Measurements from ENCODE around the gene COA7. TPM values are rescaled to one million over a fixed set of nuclear protein-coding genes. Genes with fewer than 3 reads are reported as not detected.
"Not testable (repeated sequence)": the region's sequence is repeated elsewhere in the genome, so short reads cannot be mapped to it uniquely, and the experiment has no call there.

Gene COA7
- total RNA-seq, 1 donor, result 17.3 TPM

GRCh38 chr1:52686261-52686751 is 11.8 kb downstream of the COA7 start:
- peak; percentile 78 for TF ChIP-seq CTCF (IDR thresholded peaks at IDR 0.05; ENCODE audit: insufficient read depth, low read depth, low read length)
- peak; percentile 72 for DNase-seq (ENCODE audit: low read depth)
- H3K4me3 ChIP-seq (ENCODE audit: low read depth, low read length), result not testable (repeated sequence)

GRCh38 chr1:52684545-52684944 is 13.6 kb downstream of the COA7 start:
- no peak for DNase-seq (ENCODE audit: low read depth)
- no peak overlapping the region for H3K4me3 ChIP-seq (ENCODE audit: low read depth, low read length)
- no peak for TF ChIP-seq CTCF (IDR thresholded peaks at IDR 0.05; ENCODE audit: insufficient read depth, low read depth, low read length)

- DNase-seq (ENCODE audit: low read depth), result no peak
- H3K4me3 ChIP-seq (ENCODE audit: low read depth, low read length), result no peak overlapping the region
- TF ChIP-seq CTCF (IDR thresholded peaks at IDR 0.05; ENCODE audit: insufficient read depth, low read depth, low read length), result no peak
Observed at GRCh38 chr1:52683367-52683940, 14.7 kb downstream of the COA7 start.

- DNase-seq (ENCODE audit: low read depth), result no peak
- TF ChIP-seq CTCF (IDR thresholded peaks at IDR 0.05; ENCODE audit: insufficient read depth, low read depth, low read length), result no peak
Observed at GRCh38 chr1:52681136-52681535, 17.0 kb downstream of the COA7 start.

GRCh38 chr1:52680353-52680752 is 17.8 kb downstream of the COA7 start:
- no peak overlapping the region for H3K4me3 ChIP-seq (ENCODE audit: low read depth, low read length)
- no peak for TF ChIP-seq CTCF (IDR thresholded peaks at IDR 0.05; ENCODE audit: insufficient read depth, low read depth, low read length)
- DNase-seq (ENCODE audit: low read depth), result no peak

More at GRCh38 chr1:52681136-52681535, 17.0 kb downstream of the COA7 start:
- H3K4me3 ChIP-seq (ENCODE audit: low read depth, low read length), result no peak overlapping the region

- DNase-seq (ENCODE audit: low read depth), result no peak
- TF ChIP-seq CTCF (IDR thresholded peaks at IDR 0.05; ENCODE audit: insufficient read depth, low read depth, low read length), result no peak
- H3K4me3 ChIP-seq (ENCODE audit: low read depth, low read length), result no peak overlapping the region
Observed at GRCh38 chr1:52679498-52679897, 18.6 kb downstream of the COA7 start.

- DNase-seq (ENCODE audit: low read depth), result no peak
- no peak overlapping the region for H3K4me3 ChIP-seq (ENCODE audit: low read depth, low read length)
- no peak for TF ChIP-seq CTCF (IDR thresholded peaks at IDR 0.05; ENCODE audit: insufficient read depth, low read depth, low read length)
Observed at GRCh38 chr1:52679048-52679447, 19.1 kb downstream of the COA7 start.

All from fibroblast of villous mesenchyme (primary cell).